Fibroblast of the conjunctiva (primary cell): Measurements from ENCODE around the gene FXYD7.
"Not testable (repeated sequence)": the region's sequence is repeated elsewhere in the genome, so short reads cannot be mapped to it uniquely, and the experiment has no call there.

Source experiments
- DNase-seq: peaks from one replicate; pipeline ENCODE4 v3.0.0-alpha.2; 2010; ENCODE audit warnings: low read depth

FXYD7 gene

DNA sequence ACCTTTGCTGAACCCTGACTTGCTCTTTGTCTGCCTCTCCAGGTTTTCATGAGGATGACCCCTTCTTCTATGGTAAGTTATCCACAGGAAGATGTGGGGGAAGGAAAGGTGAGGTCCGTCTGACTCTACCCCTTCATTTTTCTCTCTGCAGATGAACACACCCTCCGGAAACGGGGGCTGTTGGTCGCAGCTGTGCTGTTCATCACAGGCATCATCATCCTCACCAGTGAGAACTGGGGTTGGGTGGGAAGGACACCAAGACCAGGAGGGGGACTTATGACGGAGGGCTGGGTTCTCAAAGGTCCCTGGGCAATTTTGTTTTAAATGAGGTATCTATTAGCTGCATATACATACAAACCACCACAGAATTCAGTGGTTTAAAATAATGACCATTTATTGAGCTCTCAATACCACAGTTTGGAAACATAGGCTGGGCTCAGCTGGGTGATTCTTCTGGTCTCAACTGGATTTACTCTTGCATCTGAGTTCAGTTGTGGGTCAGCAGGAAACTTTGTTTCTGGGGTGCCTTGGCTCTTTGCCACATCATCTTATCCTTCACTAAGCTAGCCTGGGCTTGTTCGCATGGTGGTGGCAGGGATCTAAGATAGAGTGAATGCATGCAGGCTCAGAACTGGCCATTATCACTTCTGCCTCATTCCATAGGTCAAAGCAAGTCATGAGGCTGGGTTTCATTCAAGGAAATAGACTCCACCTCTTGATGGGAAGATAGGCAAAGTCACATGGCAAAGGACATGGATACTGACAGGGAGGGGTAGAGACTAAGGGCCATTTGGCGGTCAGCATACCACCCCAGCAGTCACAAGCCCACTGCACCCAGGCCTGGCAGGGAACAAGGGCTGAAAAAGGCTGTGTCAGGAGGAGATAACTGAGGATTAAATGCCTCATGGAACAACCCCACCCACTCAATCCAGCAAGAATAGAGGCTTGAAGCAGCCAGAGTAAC lies 23.3 kb downstream of the FXYD7 start:
- DNase-seq, result no peak

DNA sequence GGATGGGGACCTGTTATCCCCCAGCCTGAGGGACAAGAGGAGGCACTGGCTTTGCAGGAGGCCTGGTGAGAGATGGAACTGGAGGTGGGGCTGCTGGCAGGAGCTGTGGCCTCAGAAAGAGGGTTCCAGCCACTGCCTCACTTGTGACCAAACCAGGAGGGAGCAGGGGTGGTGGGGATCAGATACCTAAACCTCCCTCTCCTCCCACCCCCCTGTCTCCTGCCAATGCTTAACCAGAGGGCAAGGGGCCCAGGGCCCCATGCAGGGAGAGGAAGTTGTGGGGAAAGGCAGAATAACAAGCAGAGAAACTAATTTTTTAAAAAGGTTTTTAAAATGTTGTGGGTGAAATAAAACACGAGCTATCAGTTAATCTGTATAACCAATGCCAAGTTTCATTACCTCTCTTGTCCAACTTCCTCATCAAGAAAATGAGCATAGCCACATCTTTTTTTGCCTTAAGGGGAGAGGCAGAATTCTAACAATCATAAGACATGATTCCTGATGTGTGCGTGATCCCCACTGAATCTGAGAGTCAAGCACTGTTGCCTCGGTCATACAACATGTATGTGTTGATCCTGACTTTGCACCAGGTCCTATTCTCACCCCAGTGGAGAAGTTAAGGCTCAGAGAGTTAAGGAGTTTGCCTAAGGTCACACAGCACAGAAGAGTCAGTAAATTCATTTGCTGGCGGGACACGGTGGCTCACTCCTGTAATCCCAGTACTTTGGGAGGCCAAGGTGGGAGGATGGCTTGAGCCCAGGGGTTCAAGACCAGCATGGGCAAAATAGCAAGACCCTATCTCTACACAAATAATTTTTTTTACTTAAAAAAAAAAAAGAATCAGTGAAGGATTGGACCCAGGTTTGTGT lies 24.4 kb downstream of the FXYD7 start:
- DNase-seq, result no peak

DNA sequence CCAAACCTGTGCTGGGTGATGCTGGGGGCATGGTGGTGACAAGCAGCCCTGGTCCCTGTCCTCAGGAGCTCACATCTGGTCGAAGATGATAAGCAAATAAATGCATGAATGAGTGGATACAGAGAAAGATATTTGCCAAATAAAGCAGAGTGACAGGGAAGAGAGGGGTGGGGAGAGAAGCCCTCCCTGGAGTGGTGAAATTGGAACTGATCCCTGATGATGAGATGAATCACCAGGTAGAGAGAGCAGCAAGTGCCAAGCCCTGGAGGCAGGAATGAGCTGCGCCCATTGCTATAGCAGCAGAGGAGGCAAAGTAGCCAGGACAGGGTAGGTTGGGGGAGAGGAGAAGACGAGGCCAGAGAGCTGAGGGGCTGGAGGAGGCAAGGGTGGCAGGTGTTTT lies 25.1 kb downstream of the FXYD7 start:
- no peak for DNase-seq

DNA sequence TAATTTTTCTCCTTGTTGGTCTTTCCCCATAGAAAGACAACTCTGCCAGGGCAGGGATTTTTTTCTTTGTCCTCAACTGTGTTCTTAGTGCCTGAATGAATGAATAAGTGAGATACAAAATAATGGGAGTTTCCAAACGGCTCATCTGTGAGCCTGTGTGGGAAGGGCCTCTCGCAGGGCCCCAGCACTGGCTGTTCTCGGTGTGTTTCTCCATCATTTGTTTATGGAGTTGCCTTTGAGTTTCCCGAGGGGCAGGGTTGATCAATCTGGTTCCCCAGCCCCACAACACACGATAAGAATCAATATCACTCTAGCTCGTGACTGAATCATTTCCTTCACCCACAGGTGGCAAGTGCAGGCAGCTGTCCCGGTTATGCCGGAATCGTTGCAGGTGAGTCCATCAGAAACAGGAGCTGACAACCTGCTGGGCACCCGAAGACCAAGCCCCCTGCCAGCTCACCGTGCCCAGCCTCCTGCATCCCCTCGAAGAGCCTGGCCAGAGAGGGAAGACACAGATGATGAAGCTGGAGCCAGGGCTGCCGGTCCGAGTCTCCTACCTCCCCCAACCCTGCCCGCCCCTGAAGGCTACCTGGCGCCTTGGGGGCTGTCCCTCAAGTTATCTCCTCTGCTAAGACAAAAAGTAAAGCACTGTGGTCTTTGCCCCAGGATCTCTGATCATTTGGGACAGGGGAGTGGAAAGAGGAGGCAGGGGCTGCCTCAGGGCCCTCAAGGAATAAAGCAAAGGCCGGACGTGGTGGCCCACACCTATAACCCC lies 26.4 kb downstream of the FXYD7 start:
- no peak for DNase-seq

DNA sequence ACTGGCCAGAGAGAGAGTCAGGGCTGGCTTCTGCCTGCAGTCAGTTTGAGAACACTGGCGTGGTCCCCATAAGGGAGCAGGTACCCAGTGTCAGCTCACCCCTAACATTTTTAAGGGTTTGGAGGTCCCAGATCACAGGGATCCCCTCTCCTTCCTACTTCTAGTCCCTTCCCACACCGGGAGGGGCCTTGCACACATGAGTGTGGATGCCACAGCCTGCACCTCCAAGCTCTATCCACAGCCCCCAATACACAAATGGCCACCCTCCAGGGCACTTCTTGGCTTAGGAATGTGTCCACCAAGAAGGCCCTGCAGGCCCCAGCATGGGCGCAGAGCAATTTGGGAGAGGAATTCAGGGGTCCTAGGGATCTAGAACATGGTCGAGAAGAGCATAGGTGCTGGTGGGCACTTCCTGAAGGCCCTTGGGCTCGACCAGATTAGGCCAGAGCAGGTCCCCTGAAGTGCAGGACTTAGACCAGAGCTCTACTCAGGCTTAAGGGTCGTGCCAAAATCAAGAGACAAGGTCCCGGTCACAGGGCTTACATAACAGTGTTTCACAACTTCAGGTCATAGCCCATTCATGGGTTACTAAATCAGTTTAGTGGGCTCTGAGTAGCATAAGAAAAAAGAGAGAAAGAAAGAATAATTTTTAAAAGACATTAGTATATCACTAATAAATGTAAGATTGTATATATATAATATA lies 27.5 kb downstream of the FXYD7 start:
- no peak for DNase-seq

DNA sequence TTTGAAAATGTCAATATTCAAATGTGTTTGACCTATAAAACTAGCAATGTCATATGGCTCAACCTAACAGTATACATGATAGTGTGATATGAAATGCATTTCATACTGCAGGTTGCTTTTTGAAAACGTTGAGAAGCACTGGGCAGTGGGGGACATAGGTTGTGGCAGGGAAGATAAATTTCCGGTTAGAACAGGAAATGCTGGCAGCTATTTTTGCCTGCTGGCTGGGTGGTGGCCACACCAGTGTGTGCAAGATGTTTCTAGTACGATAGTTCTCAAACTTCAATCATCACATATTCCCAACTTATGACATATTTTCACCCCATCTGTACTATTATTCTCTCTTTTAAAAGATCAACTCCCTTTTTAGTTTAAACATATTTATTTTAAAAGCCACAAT lies 28.7 kb downstream of the FXYD7 start:
- no peak for DNase-seq

DNA sequence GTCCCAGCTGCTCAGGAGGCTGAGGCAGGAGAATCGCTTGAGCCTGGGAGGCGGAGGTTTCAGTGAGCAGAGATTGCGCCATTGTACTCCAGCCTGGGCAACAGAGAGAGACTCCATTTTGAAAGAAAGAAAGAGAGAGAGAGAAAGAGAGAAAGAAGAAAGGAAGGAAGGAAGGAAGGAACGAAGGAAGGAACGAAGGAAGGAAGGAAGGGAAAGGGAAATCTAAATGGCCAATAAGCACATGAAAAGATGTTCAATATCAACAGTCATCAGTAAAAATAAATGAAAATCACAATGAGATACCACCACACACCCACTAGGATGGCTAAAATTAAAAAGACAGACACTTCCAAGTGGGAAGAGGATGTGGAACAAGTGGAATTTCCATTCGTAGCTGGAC lies 31.2 kb downstream of the FXYD7 start:
- DNase-seq, result no peak

DNA sequence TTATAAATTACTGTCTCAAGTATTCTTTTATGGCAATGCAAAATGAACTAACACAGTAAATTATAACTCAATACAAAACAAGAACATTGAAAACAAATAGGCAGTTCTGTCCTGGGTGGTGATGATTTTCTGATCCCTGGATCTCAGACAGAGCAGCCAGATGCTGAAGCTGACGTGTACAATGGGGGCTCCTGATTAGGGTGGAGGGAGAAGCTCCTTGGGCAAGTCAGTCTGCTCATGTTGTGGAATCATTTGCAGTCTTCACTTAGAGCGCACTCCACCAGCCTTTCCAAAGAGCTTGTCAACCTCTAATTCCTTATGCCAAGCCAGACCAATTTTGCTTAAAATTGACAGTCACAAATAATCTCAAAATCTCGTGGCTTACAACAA lies 33.1 kb downstream of the FXYD7 start:
- no peak for DNase-seq

DNA sequence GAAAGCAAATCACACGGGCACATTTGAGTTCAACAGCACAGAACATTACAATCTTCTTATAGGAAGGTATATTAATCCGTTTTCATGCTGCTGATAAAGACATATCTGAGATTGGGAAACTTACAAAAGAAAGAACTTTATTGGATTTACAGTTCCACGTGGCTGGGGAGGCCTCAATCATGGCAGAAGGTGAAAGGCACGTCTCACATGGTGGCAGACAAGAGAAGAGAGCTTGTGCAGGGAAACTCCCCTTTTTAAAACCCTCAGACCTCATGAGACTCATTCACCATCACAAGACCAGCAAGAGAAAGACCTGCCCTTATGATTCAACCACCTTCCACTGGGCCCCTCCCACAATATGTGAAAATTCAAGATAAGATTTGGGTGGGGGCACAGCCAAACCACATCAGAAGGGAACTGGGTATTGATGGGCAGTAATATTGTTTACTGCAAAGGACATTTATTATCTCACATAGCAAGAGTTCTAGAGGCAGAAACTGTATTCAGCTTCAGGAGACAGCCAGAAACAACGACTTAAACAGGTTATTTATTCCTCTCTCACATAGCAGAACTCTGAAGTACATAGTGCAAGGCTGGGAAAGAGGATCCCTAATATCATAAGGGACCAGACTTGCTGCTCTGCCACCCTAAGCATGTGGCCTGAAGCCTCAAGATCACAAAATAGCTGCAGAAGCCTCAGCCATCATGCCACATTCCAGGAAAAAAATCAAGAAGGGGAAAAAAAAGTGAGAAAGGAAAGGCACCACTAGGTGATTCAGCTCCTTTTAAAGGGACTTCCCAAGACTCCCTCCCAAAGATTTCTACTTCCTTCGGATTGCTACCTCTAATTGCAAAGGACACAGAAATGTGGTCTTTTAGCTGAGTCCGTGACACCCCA lies 34.6 kb downstream of the FXYD7 start:
- no peak for DNase-seq

DNA sequence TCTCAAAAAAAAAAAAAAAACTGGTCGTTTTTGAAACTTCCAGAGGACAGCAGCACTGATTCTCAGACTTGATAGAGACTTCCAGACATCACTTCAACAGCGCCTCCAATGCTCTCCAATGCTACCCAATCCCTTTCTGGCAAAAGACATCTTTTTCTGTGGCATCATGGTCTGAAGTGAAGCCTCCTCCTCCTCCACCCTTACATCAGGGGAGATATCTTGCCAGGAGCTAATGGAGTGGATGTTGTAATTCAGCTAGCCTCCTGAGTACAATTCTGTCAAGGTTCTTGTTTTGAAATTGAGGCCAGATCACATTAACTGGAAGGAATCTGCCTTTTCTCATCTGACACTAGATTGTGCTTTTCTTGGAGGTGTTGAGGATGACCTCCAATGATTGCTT lies 35.6 kb downstream of the FXYD7 start:
- DNase-seq, result no peak

DNA sequence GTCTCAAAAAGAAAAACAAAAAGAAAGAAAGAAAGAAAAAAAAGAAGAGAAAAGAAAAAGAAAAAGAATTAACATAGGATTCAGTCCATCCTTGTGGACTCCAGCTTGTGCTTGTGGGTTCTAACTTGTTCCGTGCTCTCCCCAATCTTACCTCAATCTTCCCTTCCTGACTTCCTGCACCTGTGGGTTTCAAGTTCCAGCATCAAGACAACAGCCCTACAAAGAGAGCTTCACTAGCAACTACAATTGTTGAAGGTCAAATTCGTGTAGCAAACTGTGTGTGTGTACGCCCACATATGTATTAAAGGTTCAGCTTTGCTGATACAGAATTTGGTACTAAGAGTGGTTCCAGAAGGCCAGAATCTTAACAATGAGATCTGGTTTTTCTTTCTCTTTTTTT lies 36.8 kb downstream of the FXYD7 start:
- DNase-seq, result no peak

DNA sequence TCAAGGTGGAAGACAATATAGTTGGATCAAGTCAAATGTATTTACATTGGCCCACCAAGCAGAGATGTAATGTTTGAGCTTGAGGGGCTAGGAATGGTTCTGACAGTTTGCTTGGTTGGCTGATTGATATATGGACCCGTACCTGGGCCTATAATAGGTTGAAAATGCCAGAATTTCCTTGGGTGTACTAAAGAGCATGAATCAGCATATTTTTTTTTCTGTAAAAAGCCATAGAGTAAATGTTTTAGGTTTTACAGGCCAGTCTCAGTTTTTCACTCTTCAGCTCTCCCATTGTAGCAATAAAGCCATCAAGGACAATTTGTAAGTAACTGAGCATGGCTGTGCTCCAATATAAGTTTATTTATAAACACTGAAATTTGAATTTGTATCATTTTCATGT lies 38.3 kb downstream of the FXYD7 start:
- DNase-seq, result no peak

DNA sequence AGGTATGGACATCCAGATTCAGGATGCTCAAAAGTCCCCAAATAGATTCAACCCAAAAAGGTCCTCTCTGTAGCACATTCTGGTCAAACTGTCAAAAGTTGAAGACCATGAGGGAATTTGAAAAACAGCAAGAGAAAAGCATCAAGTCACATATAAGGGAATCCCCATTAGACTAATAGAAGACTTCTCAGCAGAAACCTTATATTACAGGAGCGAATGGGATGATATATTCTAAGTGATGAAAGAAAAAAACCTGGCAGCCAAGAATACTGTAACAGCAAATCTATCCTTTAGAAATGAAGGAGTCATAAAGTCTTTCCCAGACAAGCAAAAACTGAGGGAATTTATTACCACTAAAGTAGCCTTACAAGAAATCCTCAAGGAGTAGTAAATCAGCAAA lies 41.2 kb downstream of the FXYD7 start:
- no peak for DNase-seq

DNA sequence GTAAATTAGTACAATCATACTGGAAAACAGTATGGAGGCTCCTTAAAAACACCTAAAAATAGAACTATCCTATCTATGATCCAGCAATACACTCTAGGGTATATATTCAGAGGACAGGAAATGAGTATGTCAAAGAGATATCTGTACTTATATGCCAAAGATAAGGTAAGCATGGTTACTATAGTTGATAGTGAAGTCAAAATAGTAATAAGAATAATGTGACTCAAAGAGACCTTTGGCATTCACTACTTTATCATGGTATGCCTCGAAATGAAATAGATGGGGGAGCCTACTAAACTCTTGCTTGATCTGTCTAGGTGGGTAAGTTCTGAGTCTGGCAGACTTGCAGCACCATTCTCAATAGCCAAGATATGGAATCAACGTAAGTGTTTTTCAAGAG lies 41.8 kb downstream of the FXYD7 start:
- DNase-seq, result no peak

DNA sequence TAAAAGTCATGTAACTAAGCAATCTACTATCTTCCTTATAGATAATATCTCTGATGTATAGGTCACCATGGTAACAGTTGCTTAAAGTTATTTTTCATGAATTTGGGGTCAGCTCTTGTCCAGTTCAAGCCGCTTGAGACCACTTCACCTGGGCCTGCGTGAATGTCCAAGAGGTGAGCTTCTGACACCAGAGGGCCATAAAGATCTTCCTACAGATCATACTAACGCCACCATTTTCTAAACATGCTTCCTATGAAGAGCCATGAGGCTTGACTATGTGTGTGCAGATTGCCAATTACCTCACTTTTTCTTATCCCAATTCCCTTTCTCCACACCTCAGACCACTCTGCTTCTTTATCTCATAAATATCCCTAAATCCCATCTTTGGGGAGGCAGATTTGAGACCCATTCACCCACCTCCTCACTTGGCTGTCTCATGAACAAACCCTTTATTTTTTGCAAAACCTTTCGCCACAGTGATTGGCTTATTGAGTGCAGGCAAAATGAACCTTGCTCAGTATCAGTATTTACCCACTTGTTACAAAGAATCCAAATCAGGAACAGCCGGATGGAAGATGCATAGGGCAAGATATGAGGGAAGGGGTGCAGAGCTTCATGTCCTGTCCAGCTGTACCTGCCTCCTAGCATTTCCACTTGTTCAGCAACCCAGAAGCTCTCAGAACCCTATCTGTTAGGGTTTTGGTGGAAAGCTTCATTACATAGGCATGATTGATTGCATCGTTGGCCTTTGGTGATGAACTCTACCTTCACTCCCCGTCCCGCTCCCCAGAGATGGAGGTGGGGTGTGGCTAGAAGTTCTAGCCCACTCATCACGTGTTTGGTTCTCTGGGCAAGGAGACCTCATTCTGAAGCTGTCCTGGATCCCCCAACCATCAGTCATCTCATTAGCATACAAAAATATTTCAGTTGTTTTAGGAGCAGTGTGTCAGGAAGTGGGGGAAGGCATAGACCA lies 51.2 kb downstream of the FXYD7 start:
- DNase-seq, result no peak

DNA sequence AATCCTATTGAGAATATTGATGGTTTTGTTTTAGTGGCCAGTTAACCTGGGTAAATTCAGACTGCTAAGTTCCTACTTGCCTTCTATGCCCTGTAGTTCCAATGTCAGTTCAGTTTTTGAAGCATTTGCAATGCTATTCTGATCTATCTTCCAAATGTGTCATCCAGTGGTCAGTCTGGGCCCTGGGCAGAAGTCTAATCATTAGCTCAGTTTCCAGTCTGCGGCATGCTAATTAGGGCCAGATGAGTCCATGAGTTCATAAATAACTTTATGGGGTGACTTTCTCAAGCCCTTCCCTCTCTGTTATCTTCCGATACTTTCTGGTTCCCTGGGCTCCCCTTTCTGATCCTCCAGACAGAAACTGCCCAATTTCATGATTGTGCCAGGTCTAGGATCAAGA lies 52.8 kb downstream of the FXYD7 start:
- no peak for DNase-seq

DNA sequence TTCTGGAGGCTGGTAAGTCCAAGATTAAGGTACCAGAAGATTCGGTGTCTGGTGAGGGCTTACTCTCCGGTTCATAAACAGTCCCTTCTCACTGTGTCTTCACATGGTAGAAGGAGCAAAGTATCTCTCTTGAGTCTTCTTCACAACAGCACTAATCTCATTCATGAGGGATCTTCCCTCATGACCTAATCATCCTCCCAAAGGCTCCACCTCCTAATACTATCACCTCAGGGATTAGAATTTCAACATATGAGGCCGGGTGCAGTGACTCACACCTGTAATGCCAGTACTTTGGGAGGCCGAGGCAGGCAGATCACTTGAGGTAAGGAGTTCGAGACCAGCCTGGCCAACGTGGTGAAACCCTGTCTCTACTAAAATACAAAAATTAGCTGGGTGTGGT lies 53.8 kb downstream of the FXYD7 start:
- not testable (repeated sequence) for DNase-seq

DNA sequence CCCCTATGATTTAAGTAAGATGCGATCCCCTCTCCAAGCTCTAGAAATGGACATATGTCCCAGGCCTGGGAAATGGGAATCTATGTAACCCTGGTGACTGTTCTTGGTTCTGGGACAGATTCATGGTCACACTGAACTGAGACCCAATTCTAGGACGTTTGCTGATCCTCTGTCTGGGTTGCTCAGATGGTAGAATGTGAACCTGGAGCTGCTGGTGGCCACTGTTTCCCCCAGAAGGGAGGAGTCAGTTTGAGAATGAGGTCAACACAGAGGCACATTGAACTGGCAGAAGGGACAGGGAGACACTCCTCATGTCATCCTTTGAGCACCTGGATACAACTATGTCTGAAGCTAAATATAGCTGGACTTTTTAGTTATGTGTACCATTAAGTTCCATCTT lies 56.4 kb downstream of the FXYD7 start:
- DNase-seq, result no peak
